Neural cell (in vitro differentiated cells): Measurements from ENCODE around the gene PTPN3. TPM values are rescaled to one million over a fixed set of nuclear protein-coding genes. Genes with fewer than 3 reads are reported as not detected.

Experiments
- H2AFZ ChIP-seq: fragments of 200-600, 300-800 bp; sonication (generic), shearing (Covaris generic); 2 replicates; pipeline ENCODE4 v1.6.0; 2014; ENCODE audit warnings: low read depth, mild to moderate bottlenecking, antibody characterized with exemption, low read length, moderate library complexity
- H3F3A ChIP-seq: fragments of 200-600 bp; shearing (Covaris generic); 2 replicates; pipeline ENCODE4 v1.6.1; 2016; ENCODE audit warnings: mild to moderate bottlenecking, moderate library complexity, mixed read lengths, antibody characterized with exemption, low read length; ENCODE audit not compliant: insufficient read depth, poor library complexity, severe bottlenecking
- H3K27ac ChIP-seq: fragments of 200-600, 300-800 bp; sonication (generic), shearing (Covaris generic); 2 replicates; pipeline ENCODE4 v1.5.1; 2014; ENCODE audit warnings: mild to moderate bottlenecking, low read length, moderate library complexity
- H3K27me3 ChIP-seq: fragments of 300-800, 200-600 bp; sonication (generic), shearing (Covaris generic); 2 replicates; pipeline ENCODE4 v1.6.0; 2014; ENCODE audit warnings: mild to moderate bottlenecking, low read depth, low read length, moderate library complexity; ENCODE audit not compliant: insufficient read depth
- H3K36me3 ChIP-seq: fragments of 300-800, 200-600 bp; sonication (generic), shearing (Covaris generic); 2 replicates; pipeline ENCODE4 v1.5.1; 2014; ENCODE audit warnings: mild to moderate bottlenecking, antibody characterized with exemption, low read length, moderate library complexity; ENCODE audit not compliant: insufficient read depth
- H3K4me2 ChIP-seq: fragments of 300-800, 200-600 bp; sonication (generic), shearing (Covaris generic); 2 replicates; pipeline ENCODE4 v1.6.0; 2014; ENCODE audit warnings: mild to moderate bottlenecking, low read length
- H3K4me3 ChIP-seq: fragments of 300-800, 200-600 bp; sonication (generic), shearing (Covaris generic); 2 replicates; pipeline ENCODE4 v1.5.1; 2014; ENCODE audit warnings: mild to moderate bottlenecking, low read length, moderate library complexity
- H3K79me2 ChIP-seq: fragments of 200-600 bp; shearing (Covaris generic); replicated peaks from 2 replicates; pipeline ENCODE4 v1.6.0; 2014; ENCODE audit warnings: mild to moderate bottlenecking, low read length, moderate library complexity; ENCODE audit not compliant: insufficient read depth
- H3K9ac ChIP-seq: fragments of 300-800, 200-600 bp; sonication (generic), shearing (Covaris generic); 2 replicates; pipeline ENCODE4 v1.6.1; 2016; ENCODE audit warnings: mild to moderate bottlenecking, low read length, mixed read lengths
- H3K9me2 ChIP-seq: fragments of 200-600 bp; shearing (Covaris generic); 2 replicates; pipeline ENCODE4 v1.6.1; 2016; ENCODE audit warnings: mild to moderate bottlenecking, low read length, mixed read lengths; ENCODE audit not compliant: insufficient read depth
- H3K9me3 ChIP-seq: fragments of 200-600, 300-800 bp; sonication (generic), shearing (Covaris generic); 2 replicates; pipeline ENCODE4 v1.6.1; 2016; ENCODE audit warnings: mild to moderate bottlenecking, mixed run types, low read length, moderate library complexity, mixed read lengths
- H4K20me1 ChIP-seq: fragments of 200-600 bp; shearing (Covaris generic); 2 replicates; pipeline ENCODE4 v1.6.1; 2016; ENCODE audit warnings: mild to moderate bottlenecking, mixed run types; ENCODE audit not compliant: insufficient read depth
- CTCF ChIP-seq: fragments of 450-650 bp; IDR thresholded peaks from 2 replicates; pipeline ENCODE4 v1.5.1; 2014; ENCODE audit warnings: antibody characterized with exemption, mild to moderate bottlenecking, moderate library complexity; ENCODE audit not compliant: poor library complexity, severe bottlenecking
- EP300 ChIP-seq: fragments of 450-650 bp; conservative IDR thresholded peaks from 2 replicates; pipeline ENCODE4 v1.6.1; 2014; ENCODE audit warnings: antibody characterized with exemption, mild to moderate bottlenecking, moderate library complexity; ENCODE audit not compliant: poor library complexity, severe bottlenecking
- EZH2 ChIP-seq: fragments of 200-600, 300-800 bp; shearing (Covaris generic), sonication (generic); IDR thresholded peaks from 2 replicates; pipeline ENCODE4 v1.6.1; 2014; ENCODE audit warnings: antibody characterized with exemption, low read length, borderline replicate concordance, mild to moderate bottlenecking; ENCODE audit not compliant: insufficient read depth, poor library complexity, severe bottlenecking
- MXI1 ChIP-seq: fragments of 450-650 bp; conservative IDR thresholded peaks from 2 replicates; pipeline ENCODE4 v1.6.1; 2014; ENCODE audit warnings: antibody characterized with exemption, mild to moderate bottlenecking; ENCODE audit not compliant: poor library complexity, severe bottlenecking
- POLR2AphosphoS5 ChIP-seq: IDR thresholded peaks from 2 replicates; pipeline ENCODE4 v1.6.1; 2012
- RAD21 ChIP-seq: fragments of 450-650 bp; conservative IDR thresholded peaks from 2 replicates; pipeline ENCODE4 v1.6.1; 2014; ENCODE audit warnings: antibody characterized with exemption, mild to moderate bottlenecking, moderate library complexity
- REST ChIP-seq: IDR thresholded peaks from 2 replicates; pipeline ENCODE4 v1.6.1; 2012; ENCODE audit warnings: borderline replicate concordance
- SMC3 ChIP-seq: fragments of 450-650 bp; conservative IDR thresholded peaks from 2 replicates; pipeline ENCODE4 v1.6.1; 2014; ENCODE audit warnings: antibody characterized with exemption, mild to moderate bottlenecking, moderate library complexity; ENCODE audit not compliant: poor library complexity
- TAF1 ChIP-seq: IDR thresholded peaks from 2 replicates; pipeline ENCODE4 v1.6.1; 2012; ENCODE audit warnings: low read depth
- polyA plus RNA-seq: library from polyadenylated mRNA; depleted of rRNA; stranded (reverse); fragments of >200 nt; gene quantifications from 2 replicates; pipeline ENCODE4 v1.2.3, GENCODE V29; 2014

PTPN3 gene
- polyA plus RNA-seq, 1 donor from 2014 or later: 3.8 TPM

GRCh38 chr9:109401990-109402318 is 96.2 kb downstream of the PTPN3 start:
- TF ChIP-seq CTCF: no peak
- TF ChIP-seq RAD21: no peak
- TF ChIP-seq EZH2: no peak
- TF ChIP-seq POLR2AphosphoS5: no peak
- no peak for TF ChIP-seq EP300
- no peak for TF ChIP-seq TAF1
- TF ChIP-seq MXI1: no peak

DNA sequence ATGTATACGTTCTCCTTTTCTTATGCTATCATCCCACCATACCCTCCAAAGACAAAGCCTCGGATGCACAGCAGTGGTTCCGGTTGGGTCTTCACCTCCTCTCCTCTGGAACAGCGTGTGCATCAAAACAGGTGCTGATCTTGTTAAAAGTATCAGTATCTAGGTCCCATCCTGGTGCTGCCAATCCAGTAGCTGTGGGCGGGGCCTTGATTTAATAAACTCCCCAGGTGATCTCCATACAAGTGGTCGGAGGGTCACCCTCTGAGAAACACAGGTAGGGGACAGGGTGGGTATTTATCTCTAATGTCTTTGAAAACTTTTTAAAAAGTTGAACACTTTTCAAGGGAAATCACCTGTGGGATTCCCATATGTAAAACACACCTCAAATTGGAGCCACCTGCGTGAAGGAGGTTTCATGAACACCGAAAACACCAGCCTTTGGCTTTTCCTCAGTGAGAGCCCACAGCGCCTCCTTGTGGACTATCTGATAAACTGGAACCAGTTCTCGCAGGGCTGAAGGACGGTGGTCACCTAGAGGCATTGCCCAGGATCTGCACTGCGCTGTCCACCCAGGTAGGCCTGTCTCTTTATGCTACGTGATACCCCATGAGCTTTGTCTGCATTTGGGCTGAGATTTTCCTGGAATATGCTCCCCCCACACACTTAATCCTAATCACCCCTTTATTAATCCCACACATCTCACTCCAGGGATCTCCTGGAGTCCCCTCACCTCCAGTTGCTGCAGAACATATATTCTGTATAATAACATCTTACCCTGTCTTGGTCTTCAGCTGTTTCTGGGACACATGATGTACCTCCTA is 96.7 kb downstream of the PTPN3 start:
- H3K27ac ChIP-seq: no peak overlapping the region
- no peaks in the 10 kb centered on the region for H3F3A ChIP-seq
- no peak overlapping the region for H3K4me3 ChIP-seq
- H3K36me3 ChIP-seq: no peaks in the 10 kb centered on the region
- H3K9ac ChIP-seq: no peak overlapping the region
- H2AFZ ChIP-seq: no peak overlapping the region
- no peaks in the 10 kb centered on the region for H4K20me1 ChIP-seq
- no peaks in the 10 kb centered on the region for H3K27me3 ChIP-seq
- H3K9me3 ChIP-seq: no peaks in the 10 kb centered on the region
- no peak overlapping the region for H3K4me2 ChIP-seq
- TF ChIP-seq EZH2 (no peak), CTCF (peak; percentile 18)
- H3K79me2 ChIP-seq: no peaks in the 10 kb centered on the region
- no peaks in the 10 kb centered on the region for H3K9me2 ChIP-seq

More at GRCh38 chr9:109401990-109402318, 96.2 kb downstream of the PTPN3 start:
- H3K9ac ChIP-seq: no peak overlapping the region
- H3K27ac ChIP-seq: no peak overlapping the region
- H4K20me1 ChIP-seq: no peaks in the 10 kb centered on the region
- H3F3A ChIP-seq: no peaks in the 10 kb centered on the region
- no peaks in the 10 kb centered on the region for H3K9me3 ChIP-seq
- no peaks in the 10 kb centered on the region for H3K27me3 ChIP-seq
- no peak overlapping the region for H3K4me3 ChIP-seq
- no peaks in the 10 kb centered on the region for H3K79me2 ChIP-seq
- no peaks in the 10 kb centered on the region for H3K36me3 ChIP-seq
- no peak overlapping the region for H2AFZ ChIP-seq
- no peaks in the 10 kb centered on the region for H3K9me2 ChIP-seq
- H3K4me2 ChIP-seq: no peak overlapping the region

DNA sequence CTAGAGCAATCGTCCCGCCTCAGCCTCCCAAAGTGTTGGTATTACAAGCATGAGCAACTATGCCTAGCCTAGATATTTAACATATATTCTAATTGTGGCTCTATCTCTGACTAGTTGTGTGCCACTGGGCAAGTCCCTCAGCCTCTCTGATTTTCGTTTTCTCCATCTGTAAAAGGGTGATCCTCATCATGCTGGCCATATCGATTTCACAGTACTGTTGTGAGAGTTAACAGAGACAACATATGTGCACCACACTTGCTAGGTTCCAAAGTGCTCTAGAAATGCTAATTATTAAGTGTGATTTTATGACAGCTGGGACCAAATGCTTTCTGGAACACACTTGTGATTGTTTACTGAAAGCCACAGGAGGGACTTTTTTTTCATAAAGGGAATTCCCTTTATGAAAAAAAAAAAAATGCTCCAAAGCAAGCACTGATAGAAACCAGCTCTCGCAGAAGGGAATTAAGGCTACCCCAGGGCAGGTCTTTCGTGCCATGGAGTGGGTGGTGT is 98.8 kb downstream of the PTPN3 start:
- TF ChIP-seq MXI1: no peak
- no peak for TF ChIP-seq EZH2
- TF ChIP-seq SMC3: no peak
- no peak for TF ChIP-seq RAD21
- TF ChIP-seq EP300: no peak
- no peak for TF ChIP-seq CTCF
- no peak for TF ChIP-seq TAF1
- TF ChIP-seq POLR2AphosphoS5: no peak
- no peak for TF ChIP-seq REST

More for the DNA sequence above, 98.8 kb downstream of the PTPN3 start:
- no peaks in the 10 kb centered on the region for H4K20me1 ChIP-seq
- H3K9me3 ChIP-seq: no peaks in the 10 kb centered on the region
- H3K27ac ChIP-seq: no peak overlapping the region
- no peak overlapping the region for H3K4me3 ChIP-seq
- no peaks in the 10 kb centered on the region for H3F3A ChIP-seq
- H3K9ac ChIP-seq: no peak overlapping the region
- no peaks in the 10 kb centered on the region for H3K9me2 ChIP-seq
- H3K36me3 ChIP-seq: no peaks in the 10 kb centered on the region
- H3K79me2 ChIP-seq: no peaks in the 10 kb centered on the region
- no peak overlapping the region for H2AFZ ChIP-seq
- H3K27me3 ChIP-seq: no peaks in the 10 kb centered on the region
- H3K4me2 ChIP-seq: no peak overlapping the region
